COLO668 (cell line): ENCODE results near the gene MDP1.
A peak's percentile ranks its signal among the peaks of the same experiment; 100 is the strongest.
"Not testable (repeated sequence)": the region's sequence is repeated elsewhere in the genome, so short reads cannot be mapped to it uniquely, and the experiment has no call there.

ENCODE experiments used
- DNase-seq: peaks from one replicate; lab custom pipeline; 2025; ENCODE audit not compliant: unreplicated experiment; lab: John Stamatoyannopoulos, UW

MDP1 gene

GRCh38 chr14:24202538-24202937 lies 13.3 kb downstream of the MDP1 start:
- not testable (repeated sequence) for DNase-seq

- DNase-seq = no peak
Observed at GRCh38 chr14:24198814-24199524, 16.9 kb downstream of the MDP1 start.

- no peak for DNase-seq
Observed at GRCh38 chr14:24197056-24197450, 18.8 kb downstream of the MDP1 start.

- DNase-seq = peak; percentile 56
Observed at GRCh38 chr14:24196071-24197055, 19.5 kb downstream of the MDP1 start.

GRCh38 chr14:24195186-24196070 lies 20.4 kb downstream of the MDP1 start, which contains the start of gene TM9SF1:
TM9SF1 (minus strand) TSS chr14:24195441; CDS start chr14:24195019, 422 bp downstream.
- DNase-seq = peak; percentile 95

- DNase-seq = no peak
Observed at GRCh38 chr14:24194873-24195185, 21.0 kb downstream of the MDP1 start.

GRCh38 chr14:24194186-24194872 lies 21.5 kb downstream of the MDP1 start:
- no peak for DNase-seq

- no peak for DNase-seq
Observed at GRCh38 chr14:24192933-24193332, 22.9 kb downstream of the MDP1 start.

- DNase-seq = no peak
Observed at GRCh38 chr14:24190416-24190815, 25.4 kb downstream of the MDP1 start.

- no peak for DNase-seq
Observed at GRCh38 chr14:24189460-24189859, 26.4 kb downstream of the MDP1 start.

GRCh38 chr14:24189059-24189375 lies 26.8 kb downstream of the MDP1 start:
- DNase-seq = no peak

- peak; percentile 98 for DNase-seq
Observed at GRCh38 chr14:24188251-24189058, 27.4 kb downstream of the MDP1 start, which contains the start of gene IPO4. IPO4 (minus strand) TSS chr14:24188816; CDS start chr14:24188787, 29 bp downstream.

GRCh38 chr14:24187539-24187915 lies 28.3 kb downstream of the MDP1 start:
- no peak for DNase-seq

- DNase-seq = no peak
Observed at GRCh38 chr14:24186831-24187538, 28.9 kb downstream of the MDP1 start.

GRCh38 chr14:24185741-24186140 lies 30.1 kb downstream of the MDP1 start:
- no peak for DNase-seq

- no peak for DNase-seq
Observed at GRCh38 chr14:24185026-24185425, 30.8 kb downstream of the MDP1 start.

- no peak for DNase-seq
Observed at GRCh38 chr14:24184104-24184970, 31.5 kb downstream of the MDP1 start.

GRCh38 chr14:24183014-24183481 lies 32.8 kb downstream of the MDP1 start:
- DNase-seq = no peak
